ACC112 (cell line): ENCODE measurements around the gene CNBD2.
"Not testable (repeated sequence)": the region's sequence is repeated elsewhere in the genome, so short reads cannot be mapped to it uniquely, and the experiment has no call there.

ENCODE experiments used
- H2AFZ ChIP-seq: fragments of 200-600 bp; sonication (generic); one replicate; pipeline ENCODE4 v1.6.0; 2017; ENCODE audit warnings: antibody characterized with exemption, low read length; ENCODE audit not compliant: unreplicated experiment
- H3K27ac ChIP-seq: fragments of 200-600 bp; sonication (generic); 2 replicates; pipeline ENCODE4 v1.5.1; 2014; ENCODE audit warnings: low read depth, mild to moderate bottlenecking, antibody characterized with exemption, low read length, moderate library complexity
- H3K27me3 ChIP-seq: fragments of 200-600 bp; sonication (generic); 2 replicates; pipeline ENCODE4 v1.6.1; 2014; ENCODE audit warnings: mild to moderate bottlenecking, antibody characterized with exemption, low read length, moderate library complexity, mixed read lengths; ENCODE audit not compliant: insufficient read depth
- H3K36me3 ChIP-seq: fragments of 200-600 bp; sonication (generic); 2 replicates; pipeline ENCODE4 v1.6.1; 2016; ENCODE audit warnings: mild to moderate bottlenecking, antibody characterized with exemption, low read length, moderate library complexity, mixed read lengths; ENCODE audit not compliant: insufficient read depth
- H3K4me1 ChIP-seq: fragments of 200-600 bp; sonication (generic); one replicate; pipeline ENCODE4 v1.6.1; 2016; ENCODE audit warnings: low read length, mixed read lengths; ENCODE audit not compliant: insufficient read depth, unreplicated experiment, control insufficient read depth
- H3K4me3 ChIP-seq: fragments of 200-600 bp; sonication (generic); 2 replicates; pipeline ENCODE4 v1.5.1; 2014; ENCODE audit warnings: mild to moderate bottlenecking, low read depth, low read length
- H3K79me2 ChIP-seq: fragments of 200-600 bp; sonication (generic); one replicate; pipeline ENCODE4 v1.6.0; 2016; ENCODE audit warnings: low read length; ENCODE audit not compliant: control insufficient read depth, unreplicated experiment, insufficient read depth

Gene CNBD2

GRCh38 chr20:36061754-36062153 lies 93.4 kb downstream of the CNBD2 start:
- Histone ChIP-seq H3K27ac (no peak overlapping the region), H3K79me2 (no peaks in the 10 kb centered on the region), H2AFZ (no peak overlapping the region), H3K4me1 (no peaks in the 10 kb centered on the region), H3K36me3 (no peaks in the 10 kb centered on the region), H3K27me3 (no peaks in the 10 kb centered on the region), H3K4me3 (no peak overlapping the region)

- Histone ChIP-seq H3K79me2 (no peaks in the 10 kb centered on the region), H3K27ac (no peak overlapping the region), H3K36me3 (no peaks in the 10 kb centered on the region), H3K4me3 (no peak overlapping the region), H3K27me3 (no peaks in the 10 kb centered on the region), H2AFZ (no peak overlapping the region), H3K4me1 (no peaks in the 10 kb centered on the region)
These were observed 94.4 kb downstream of the CNBD2 start for GRCh38 chr20:36062799-36063198.

GRCh38 chr20:36063916-36064657 lies 95.7 kb downstream of the CNBD2 start:
- Histone ChIP-seq H3K79me2 (no peaks in the 10 kb centered on the region), H2AFZ (peak overlapping the region; percentile 64), H3K27me3 (no peaks in the 10 kb centered on the region), H3K36me3 (no peaks in the 10 kb centered on the region), H3K4me3 (peak overlapping the region; percentile 77), H3K4me1 (no peaks in the 10 kb centered on the region), H3K27ac (no peak overlapping the region)

- Histone ChIP-seq H3K27ac (no peak overlapping the region), H3K27me3 (no peaks in the 10 kb centered on the region), H2AFZ (peak overlapping the region; percentile 68), H3K4me3 (peak overlapping the region; percentile 77), H3K79me2 (no peaks in the 10 kb centered on the region), H3K4me1 (no peaks in the 10 kb centered on the region), H3K36me3 (no peaks in the 10 kb centered on the region)
These were observed 96.5 kb downstream of the CNBD2 start for GRCh38 chr20:36064658-36065426.

GRCh38 chr20:36065427-36065998 lies 97.1 kb downstream of the CNBD2 start:
- Histone ChIP-seq H3K27me3 (no peaks in the 10 kb centered on the region), H3K4me3 (peak overlapping the region; percentile 77), H2AFZ (no peak overlapping the region), H3K36me3 (no peaks in the 10 kb centered on the region), H3K27ac (no peak overlapping the region), H3K79me2 (no peaks in the 10 kb centered on the region), H3K4me1 (no peaks in the 10 kb centered on the region)

- H3K27ac ChIP-seq, result no peak overlapping the region
- H3K27me3 ChIP-seq, result no peaks in the 10 kb centered on the region
- H3K4me1 ChIP-seq, result no peaks in the 10 kb centered on the region
- no peak overlapping the region for H3K4me3 ChIP-seq
- no peaks in the 10 kb centered on the region for H3K79me2 ChIP-seq
- H2AFZ ChIP-seq, result no peak overlapping the region
- no peaks in the 10 kb centered on the region for H3K36me3 ChIP-seq
These were observed 98.4 kb downstream of the CNBD2 start for GRCh38 chr20:36066777-36067176.

GRCh38 chr20:36068526-36068925 lies 100.1 kb downstream of the CNBD2 start:
- H2AFZ ChIP-seq, H3K27me3 ChIP-seq, H3K27ac ChIP-seq, H3K36me3 ChIP-seq, H3K79me2 ChIP-seq, H3K4me3 ChIP-seq, H3K4me1 ChIP-seq: not testable (repeated sequence)

- Histone ChIP-seq H3K4me3 (no peak overlapping the region), H3K27me3 (no peaks in the 10 kb centered on the region), H3K36me3 (no peaks in the 10 kb centered on the region), H3K79me2 (no peaks in the 10 kb centered on the region), H3K27ac (no peak overlapping the region), H3K4me1 (no peaks in the 10 kb centered on the region), H2AFZ (no peak overlapping the region)
These were observed 102.1 kb downstream of the CNBD2 start for GRCh38 chr20:36070451-36070850.

- no peaks in the 10 kb centered on the region for H3K36me3 ChIP-seq
- no peak overlapping the region for H2AFZ ChIP-seq
These were observed 103.5 kb downstream of the CNBD2 start for GRCh38 chr20:36071848-36072247.

GRCh38 chr20:36074983-36075382 lies 106.6 kb downstream of the CNBD2 start:
- no peaks in the 10 kb centered on the region for H3K79me2 ChIP-seq

More at GRCh38 chr20:36071848-36072247, 103.5 kb downstream of the CNBD2 start:
- H3K4me3 ChIP-seq, result no peak overlapping the region
- H3K27me3 ChIP-seq, result no peaks in the 10 kb centered on the region
- no peaks in the 10 kb centered on the region for H3K4me1 ChIP-seq
- H3K79me2 ChIP-seq, result no peaks in the 10 kb centered on the region
- no peak overlapping the region for H3K27ac ChIP-seq

More at GRCh38 chr20:36074983-36075382, 106.6 kb downstream of the CNBD2 start:
- Histone ChIP-seq H3K4me3 (no peak overlapping the region), H2AFZ (no peak overlapping the region), H3K36me3 (no peaks in the 10 kb centered on the region), H3K4me1 (peaks cover 5% of the 10 kb centered on the region), H3K27ac (no peak overlapping the region), H3K27me3 (no peaks in the 10 kb centered on the region)
